Skin epidermis (tissue), 12 donors: Measurements from ENCODE around the gene DCAF4.
"Not testable (repeated sequence)": the region's sequence is repeated elsewhere in the genome, so short reads cannot be mapped to it uniquely, and the experiment has no call there.

Experiments used
- H3K27ac ChIP-seq, 21 experiments: fragments of 200-600 bp; sonication (generic) in 11 of 21; one replicate each; pipeline ENCODE4 v1.5.0; 2020; ENCODE audit warnings: mild to moderate bottlenecking in 3 of 21, inconsistent platforms in 2 of 21, moderate library complexity in 2 of 21
- H3K4me3 ChIP-seq, 7 experiments: fragments of 200-600 bp; sonication (generic) in 2 of 7; one replicate each; pipeline ENCODE4 v1.5.0; 2020; ENCODE audit warnings: inconsistent platforms in 2 of 7, mild to moderate bottlenecking in 2 of 7, moderate library complexity in 1 of 7

The DCAF4 gene

GRCh38 chr14:73004641-73005040, 78.4 kb downstream of the DCAF4 start:
- not testable (repeated sequence) for H3K27ac ChIP-seq, H3K4me3 ChIP-seq

GRCh38 chr14:73007835-73008234, 81.6 kb downstream of the DCAF4 start:
- Histone ChIP-seq H3K4me3 (no peak overlapping the region), H3K27ac (peak overlapping the region in 4 of 21 experiments; percentile 24 to 78 (median 54))

- no peak overlapping the region for H3K4me3 ChIP-seq
- peak overlapping the region in 3 of 21 experiments; percentile 45 to 78 (median 46) for H3K27ac ChIP-seq
Observed at GRCh38 chr14:73008501-73008900, 82.2 kb downstream of the DCAF4 start.
